ENCODE results near the gene LANCL2. TPM values are rescaled to one million over a fixed set of nuclear protein-coding genes. Genes with fewer than 3 reads are reported as not detected.

LANCL2 gene
- total RNA-seq, 1 donor from 2014 or later, result 5.9 TPM

- DNase-seq (ENCODE audit: low spot score), result no peak
- intact Hi-C loops (cut with DNase I), result loop anchor here (5.0 kb wide), 1 partner anchor 165 kb away; no protein-coding TSS in a partner anchor
Observed at GRCh38 chr7:55431898-55432297, 66.8 kb downstream of the LANCL2 start.

- intact Hi-C loops (cut with DNase I), result loop anchor here (5.0 kb wide), 1 partner anchor 165 kb away; no protein-coding TSS in a partner anchor
Observed at GRCh38 chr7:55432506-55432905, 67.4 kb downstream of the LANCL2 start.

GRCh38 chr7:55432939-55433784, 68.0 kb downstream of the LANCL2 start:
- DNase-seq (ENCODE audit: low spot score), result no peak
- intact Hi-C loops (cut with DNase I), result loop anchor here (5.0 kb wide), 1 partner anchor 164 kb away; no protein-coding TSS in a partner anchor

More at GRCh38 chr7:55432506-55432905, 67.4 kb downstream of the LANCL2 start:
- no peak for DNase-seq (ENCODE audit: low spot score)

GRCh38 chr7:55435466-55435865, 70.3 kb downstream of the LANCL2 start:
- intact Hi-C loops (cut with DNase I), result no loop called here

GRCh38 chr7:55436457-55436856, 71.3 kb downstream of the LANCL2 start:
- intact Hi-C loops (cut with DNase I), result no loop called here
- no peak for DNase-seq (ENCODE audit: low spot score)

More at GRCh38 chr7:55435466-55435865, 70.3 kb downstream of the LANCL2 start:
- no peak for DNase-seq (ENCODE audit: low spot score)

- no peak for DNase-seq (ENCODE audit: low spot score)
- intact Hi-C loops (cut with DNase I), result no loop called here
Observed at GRCh38 chr7:55437375-55437774, 72.2 kb downstream of the LANCL2 start.

- no peak for DNase-seq (ENCODE audit: low spot score)
- intact Hi-C loops (cut with DNase I), result no loop called here
Observed at GRCh38 chr7:55438085-55438756, 73.1 kb downstream of the LANCL2 start.

GRCh38 chr7:55438757-55439525, 73.8 kb downstream of the LANCL2 start:
- intact Hi-C loops (cut with DNase I), result no loop called here
- no peak for DNase-seq (ENCODE audit: low spot score)

GRCh38 chr7:55439627-55440026, 74.5 kb downstream of the LANCL2 start:
- DNase-seq (ENCODE audit: low spot score), result no peak
- intact Hi-C loops (cut with DNase I), result no loop called here

- intact Hi-C loops (cut with DNase I), result no loop called here
- no peak for DNase-seq (ENCODE audit: low spot score)
Observed at GRCh38 chr7:55440040-55440690, 75.0 kb downstream of the LANCL2 start.

- no peak for DNase-seq (ENCODE audit: low spot score)
Observed at GRCh38 chr7:55441002-55441401, 75.9 kb downstream of the LANCL2 start.

GRCh38 chr7:55441774-55442522, 76.8 kb downstream of the LANCL2 start:
- intact Hi-C loops (cut with DNase I), result no loop called here
- DNase-seq (ENCODE audit: low spot score), result no peak

More at GRCh38 chr7:55441002-55441401, 75.9 kb downstream of the LANCL2 start:
- intact Hi-C loops (cut with DNase I), result no loop called here

GRCh38 chr7:55444786-55445185, 79.6 kb downstream of the LANCL2 start:
- DNase-seq (ENCODE audit: low spot score), result no peak
- intact Hi-C loops (cut with DNase I), result no loop called here

GRCh38 chr7:55448526-55448925, 83.4 kb downstream of the LANCL2 start:
- intact Hi-C loops (cut with DNase I), result no loop called here
- DNase-seq (ENCODE audit: low spot score), result no peak

- intact Hi-C loops (cut with DNase I), result no loop called here
- no peak for DNase-seq (ENCODE audit: low spot score)
Observed at GRCh38 chr7:55449205-55449991, 84.3 kb downstream of the LANCL2 start.

GRCh38 chr7:55449992-55450535, 84.9 kb downstream of the LANCL2 start:
- intact Hi-C loops (cut with DNase I), result no loop called here

GRCh38 chr7:55452971-55453370, 87.8 kb downstream of the LANCL2 start:
- DNase-seq (ENCODE audit: low spot score), result no peak
- intact Hi-C loops (cut with DNase I), result no loop called here

More at GRCh38 chr7:55449992-55450535, 84.9 kb downstream of the LANCL2 start:
- no peak for DNase-seq (ENCODE audit: low spot score)

GRCh38 chr7:55457801-55458200, 92.7 kb downstream of the LANCL2 start:
- intact Hi-C loops (cut with DNase I), result no loop called here

More at GRCh38 chr7:55457801-55458200, 92.7 kb downstream of the LANCL2 start:
- no peak for DNase-seq (ENCODE audit: low spot score)

Measured in cardiac septum (tissue), 1 donor.